Esophagus muscularis mucosa (tissue), 4 donors: ENCODE results near the gene KREMEN2. TPM values are rescaled to one million over a fixed set of nuclear protein-coding genes. Genes with fewer than 3 reads are reported as not detected.

Source experiments
- DNase-seq: peaks from one replicate; pipeline ENCODE4 v3.0.0-alpha.2; 2017; ENCODE audit errors: extremely low spot score
- H3K27ac ChIP-seq, 4 donors: fragments of 200-600 bp; sonication (generic); replicated peaks in 1 of 4; 1 replicate in 3 of 4; 2 replicates in 1 of 4; pipeline ENCODE4 v1.5.1; 2016 to 2019; ENCODE audit warnings: mild to moderate bottlenecking in 1 of 4
- H3K27me3 ChIP-seq, 4 donors: fragments of 200-600 bp; sonication (generic); one replicate each; pipeline versions ENCODE4 v1.5.1 to v1.6.0; 2016 to 2019
- H3K36me3 ChIP-seq, 4 donors: fragments of 200-600 bp; sonication (generic); one replicate each; pipeline ENCODE4 v1.5.1; 2016 to 2019
- H3K4me1 ChIP-seq, 4 donors: fragments of 200-600 bp; sonication (generic); one replicate each; pipeline ENCODE4 v1.5.1; 2016 to 2019
- H3K4me3 ChIP-seq, 4 donors: fragments of 200-600 bp; sonication (generic); 1 replicate in 2 of 4; 2 replicates in 2 of 4; pipeline ENCODE4 v1.5.1; 2016 to 2019; ENCODE audit warnings: mild to moderate bottlenecking in 4 of 4, moderate library complexity in 1 of 4
- H3K9me3 ChIP-seq, 4 donors: fragments of 200-600 bp; sonication (generic); 1 replicate in 3 of 4; 2 replicates in 1 of 4; pipeline ENCODE4 v1.5.1; 2016 to 2019
- EP300 ChIP-seq: sonication (generic); formaldehyde crosslinking; IDR thresholded peaks from one replicate; pipeline ENCODE4 v1.6.1; 2017; ENCODE audit warnings: antibody characterized with exemption
- POLR2A ChIP-seq: fragments of 450-650 bp; IDR thresholded peaks from one replicate; pipeline ENCODE4 v1.6.1; 2017; ENCODE audit warnings: antibody characterized with exemption, moderate library complexity, mild to moderate bottlenecking, low read depth
- POLR2AphosphoS5 ChIP-seq, 2 donors: sonication (generic); formaldehyde crosslinking; IDR thresholded peaks; one replicate each; pipeline ENCODE4 v1.6.1; 2017; ENCODE audit warnings: antibody characterized with exemption in 2 of 2
- WGBS: methylation state at CpG from one replicate; pipeline ENCODE4 v1.1.5; 2018; 5-methylcytosine and 5-hydroxymethylcytosine counted together
- intact Hi-C: fragments of 100-400 bp; cut with DNase I; formaldehyde crosslinking; loops from one replicate; pipeline ENCODE4 v1.15.1; 2023
- small RNA-seq, 3 donors: library from RNA; depleted of rRNA; stranded (forward); fragments of <200 nt; gene quantifications; one replicate each; pipeline ENCODE3, GENCODE V24; 2016
- total RNA-seq, 4 donors: library from RNA; depleted of rRNA; stranded (reverse); fragments of >200 nt; gene quantifications; one replicate each; pipeline versions ENCODE4 v1.1.0 to v1.2.1, GENCODE V29; 2016
- TF ChIP-seq, protein P1 (sequence below), 3 experiments: fragments of 200-600 bp in 2 of 3; fragments of 450-650 bp in 1 of 3; sonication (generic) in 2 of 3; IDR thresholded peaks; one replicate each; pipeline ENCODE4 v1.5.1; 2017 to 2019; ENCODE audit warnings: antibody characterized with exemption in 3 of 3, mild to moderate bottlenecking in 2 of 3, moderate library complexity in 1 of 3

The KREMEN2 gene
- total RNA-seq, 4 donors from 2014 or later, result 0.13 TPM; not detected in 3

DNA sequence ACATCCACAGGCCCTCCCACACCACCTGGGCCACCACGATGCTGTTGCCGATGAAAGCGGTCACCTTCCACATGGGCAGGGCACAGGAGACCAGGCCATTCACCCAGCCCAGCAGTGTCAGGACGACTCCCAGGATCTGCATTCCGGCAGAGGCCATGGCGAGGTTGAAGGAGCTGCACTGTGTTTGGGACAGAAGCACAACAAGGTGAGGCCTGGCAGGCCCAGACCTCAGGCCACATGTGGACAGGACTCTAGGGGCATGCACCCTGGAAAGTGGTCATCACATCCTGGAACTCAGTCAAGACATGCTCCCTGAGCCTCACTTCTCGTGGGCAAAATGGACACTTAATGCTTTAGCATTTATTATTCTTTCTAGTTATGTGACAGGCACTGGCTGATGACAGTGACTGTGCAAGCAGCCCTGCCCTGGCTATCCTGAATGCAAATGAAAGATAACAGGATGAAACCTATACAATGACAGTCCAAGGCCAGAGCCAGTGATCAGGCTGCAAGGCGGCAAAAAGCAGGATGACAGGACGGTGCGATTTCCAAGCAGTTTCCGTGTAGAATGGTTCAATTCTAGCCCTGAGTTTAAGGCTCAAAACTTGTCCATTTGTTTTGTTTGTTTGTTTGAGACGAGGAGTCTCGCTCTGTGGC lies 51.9 kb downstream of the KREMEN2 start:
- WGBS, result 92% methylated on average over 7 of the region's 13 CpGs
- Histone ChIP-seq H3K4me3 (no peak overlapping the region), H3K36me3 (no peaks in the 10 kb centered on the region), H3K4me1 (peaks cover 12 to 28% (median 24%) of the 10 kb centered on the region in 4 donors), H3K27ac (no peak overlapping the region), H3K9me3 (no peaks in the 10 kb centered on the region), H3K27me3 (peaks cover 0 to 69% (median 36%) of the 10 kb centered on the region in 4 donors)
- TF ChIP-seq, protein P1, sequence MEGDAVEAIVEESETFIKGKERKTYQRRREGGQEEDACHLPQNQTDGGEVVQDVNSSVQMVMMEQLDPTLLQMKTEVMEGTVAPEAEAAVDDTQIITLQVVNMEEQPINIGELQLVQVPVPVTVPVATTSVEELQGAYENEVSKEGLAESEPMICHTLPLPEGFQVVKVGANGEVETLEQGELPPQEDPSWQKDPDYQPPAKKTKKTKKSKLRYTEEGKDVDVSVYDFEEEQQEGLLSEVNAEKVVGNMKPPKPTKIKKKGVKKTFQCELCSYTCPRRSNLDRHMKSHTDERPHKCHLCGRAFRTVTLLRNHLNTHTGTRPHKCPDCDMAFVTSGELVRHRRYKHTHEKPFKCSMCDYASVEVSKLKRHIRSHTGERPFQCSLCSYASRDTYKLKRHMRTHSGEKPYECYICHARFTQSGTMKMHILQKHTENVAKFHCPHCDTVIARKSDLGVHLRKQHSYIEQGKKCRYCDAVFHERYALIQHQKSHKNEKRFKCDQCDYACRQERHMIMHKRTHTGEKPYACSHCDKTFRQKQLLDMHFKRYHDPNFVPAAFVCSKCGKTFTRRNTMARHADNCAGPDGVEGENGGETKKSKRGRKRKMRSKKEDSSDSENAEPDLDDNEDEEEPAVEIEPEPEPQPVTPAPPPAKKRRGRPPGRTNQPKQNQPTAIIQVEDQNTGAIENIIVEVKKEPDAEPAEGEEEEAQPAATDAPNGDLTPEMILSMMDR (IDR thresholded peaks at IDR 0.05), result no peak
- TF ChIP-seq EP300, result no peak
- TF ChIP-seq POLR2AphosphoS5 (IDR thresholded peaks at IDR 0.05), result no peak
- TF ChIP-seq POLR2A, result no peak
- DNase-seq, result no peak
- intact Hi-C loops, result no loop called here

DNA sequence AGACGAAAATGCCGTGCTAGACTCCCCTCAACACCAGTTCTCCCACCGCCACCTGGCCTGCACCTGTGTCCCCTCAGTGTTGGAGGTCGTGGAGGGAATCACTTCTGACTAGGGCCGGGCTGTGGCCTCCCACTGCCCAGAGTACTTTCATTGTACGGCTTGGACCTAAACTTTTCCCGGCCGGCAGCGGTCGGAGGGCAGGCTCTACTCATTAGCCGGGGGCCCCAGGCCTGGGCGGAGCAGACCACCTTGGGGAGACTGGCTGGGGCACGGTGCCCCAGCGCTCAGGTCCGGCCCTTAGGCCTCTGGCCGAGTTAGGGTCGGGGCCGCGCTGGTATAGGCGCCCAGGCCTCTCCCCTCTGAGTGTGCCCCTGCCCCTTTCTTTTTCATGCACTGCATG lies 53.3 kb downstream of the KREMEN2 start:
- Histone ChIP-seq H3K27ac (no peak overlapping the region), H3K4me3 (no peak overlapping the region), H3K9me3 (no peaks in the 10 kb centered on the region), H3K27me3 (peaks cover 0 to 57% (median 27%) of the 10 kb centered on the region in 4 donors), H3K36me3 (peaks cover 0 to 4% (median 0%) of the 10 kb centered on the region in 4 donors), H3K4me1 (peaks cover 25 to 42% (median 37%) of the 10 kb centered on the region in 4 donors)
- DNase-seq, result no peak
- TF ChIP-seq POLR2A, result no peak
- TF ChIP-seq, protein P1 (IDR thresholded peaks at IDR 0.05), result no peak
- TF ChIP-seq EP300, result no peak
- TF ChIP-seq POLR2AphosphoS5 (IDR thresholded peaks at IDR 0.05), result no peak
- WGBS, result 72% methylated on average over 9 of the region's 20 CpGs
- intact Hi-C loops, result no loop called here

Small RNA genes lying within 50 kb of the gene (small RNA-seq; reads per million reads assigned to genes)
- gene LINC00514, result 0 reads per million in 3 donors

Other genes with a start within 250 kb of the KREMEN2 start
- gene PRSS27, start 244.1 kb upstream of the KREMEN2 start, total RNA-seq, result 1 to 10 TPM in 3 of 4 donors, under 1 TPM in 1; 0.75 to 4.2 (median 2.2) TPM
- 100 to 1,000 TPM; 126 to 325 (median 234) TPM for gene SRRM2, start 211.6 kb upstream of the KREMEN2 start, total RNA-seq
- 100 to 1,000 TPM; 199 to 229 (median 213) TPM for gene ELOB, start 187.0 kb upstream of the KREMEN2 start, total RNA-seq
- not detected for gene PRSS33, start 176.7 kb upstream of the KREMEN2 start, total RNA-seq
- gene PRSS41, start 165.8 kb upstream of the KREMEN2 start, total RNA-seq, result not detected
- gene PRSS21, start 147.0 kb upstream of the KREMEN2 start, total RNA-seq, result not detected
- gene ZG16B, start 134.0 kb upstream of the KREMEN2 start, total RNA-seq, result not detected
- not detected for gene PRSS22, start 106.1 kb upstream of the KREMEN2 start, total RNA-seq
- 10 to 100 TPM; 41.9 to 47.2 (median 43.9) TPM for gene FLYWCH2, start 81.1 kb upstream of the KREMEN2 start, total RNA-seq
- gene FLYWCH1, start 52.3 kb upstream of the KREMEN2 start, total RNA-seq, result 10 to 100 TPM; 33.8 to 61.6 (median 46.8) TPM
- gene PAQR4, start 5.1 kb downstream of the KREMEN2 start, total RNA-seq, result 1 to 10 TPM; 2.2 to 7.5 (median 4.7) TPM
- gene PKMYT1, start 16.2 kb downstream of the KREMEN2 start, total RNA-seq, result 1 to 10 TPM in 1 of 4 donors, under 1 TPM in 1, not detected in 2; 0.57 to 2.5 TPM
- under 1 TPM in 3 of 4 donors, not detected in 1; 0.17 to 0.42 (median 0.32) TPM for gene CLDN9, start 48.6 kb downstream of the KREMEN2 start, total RNA-seq
- not detected for gene CLDN6, start 53.9 kb downstream of the KREMEN2 start, total RNA-seq
- gene TNFRSF12A, start 56.1 kb downstream of the KREMEN2 start, total RNA-seq, result 100 to 1,000 TPM in 1 of 4 donors, 10 to 100 TPM in 3; 20.9 to 140 (median 57.5) TPM
- gene HCFC1R1, start 59.7 kb downstream of the KREMEN2 start, total RNA-seq, result 100 to 1,000 TPM in 2 of 4 donors, 10 to 100 TPM in 2; 28.8 to 134 (median 72.2) TPM
- 10 to 100 TPM; 14.1 to 27.9 (median 23.0) TPM for gene THOC6, start 59.8 kb downstream of the KREMEN2 start, total RNA-seq
- gene BICDL2, start 72.7 kb downstream of the KREMEN2 start, total RNA-seq, result under 1 TPM in 2 of 4 donors, not detected in 2; 0.19 to 0.42 TPM
- gene MMP25, start 82.3 kb downstream of the KREMEN2 start, total RNA-seq, result 1 to 10 TPM in 1 of 4 donors, under 1 TPM in 3; under 0.01 to 4.5 (median 0.12) TPM
- 10 to 100 TPM; 13.7 to 40.8 (median 31.2) TPM for gene IL32, start 101.4 kb downstream of the KREMEN2 start, total RNA-seq
- gene ZSCAN10, start 135.0 kb downstream of the KREMEN2 start, total RNA-seq, result not detected
- gene ZNF205, start 148.3 kb downstream of the KREMEN2 start, total RNA-seq, result 10 to 100 TPM; 10.6 to 25.0 (median 17.1) TPM
- gene ZNF213, start 170.8 kb downstream of the KREMEN2 start, total RNA-seq, result 10 to 100 TPM in 3 of 4 donors, 1 to 10 TPM in 1; 8.4 to 18.3 (median 13.5) TPM
- gene OR1F1, start 223.9 kb downstream of the KREMEN2 start, total RNA-seq, result not detected